NCI-H2107 treated with DMSO at 0.1 percent for 48 hours (cell line): Measurements from ENCODE around the gene NEAT1.

Source experiments
- DNase-seq: peaks from one replicate; lab custom pipeline; 2025; ENCODE audit not compliant: unreplicated experiment; lab: John Stamatoyannopoulos, UW

NEAT1 gene

GRCh38 chr11:65389294-65389980 lies 33.2 kb upstream of the NEAT1 start:
- DNase-seq, result no peak

- DNase-seq, result no peak
These were observed 32.3 kb upstream of the NEAT1 start for GRCh38 chr11:65390099-65390941.

GRCh38 chr11:65390996-65391395 lies 31.6 kb upstream of the NEAT1 start:
- DNase-seq, result no peak

GRCh38 chr11:65392186-65392829 lies 30.3 kb upstream of the NEAT1 start:
- no peak for DNase-seq

GRCh38 chr11:65392899-65393298 lies 29.7 kb upstream of the NEAT1 start:
- DNase-seq, result no peak

GRCh38 chr11:65393513-65394079 lies 29.0 kb upstream of the NEAT1 start:
- no peak for DNase-seq

- no peak for DNase-seq
These were observed 28.5 kb upstream of the NEAT1 start for GRCh38 chr11:65394125-65394536.

- no peak for DNase-seq
These were observed 26.6 kb upstream of the NEAT1 start for GRCh38 chr11:65395961-65396530.

GRCh38 chr11:65396769-65397745 lies 25.5 kb upstream of the NEAT1 start:
- DNase-seq, result no peak

GRCh38 chr11:65398362-65398910 lies 24.2 kb upstream of the NEAT1 start:
- no peak for DNase-seq

- no peak for DNase-seq
These were observed 23.3 kb upstream of the NEAT1 start for GRCh38 chr11:65399249-65399648.

- no peak for DNase-seq
These were observed 22.8 kb upstream of the NEAT1 start for GRCh38 chr11:65399845-65400244.

- DNase-seq, result no peak
These were observed 22.1 kb upstream of the NEAT1 start for GRCh38 chr11:65400307-65401072.

- DNase-seq, result no peak
These were observed 21.4 kb upstream of the NEAT1 start for GRCh38 chr11:65401073-65401802.

GRCh38 chr11:65401803-65402248 lies 20.8 kb upstream of the NEAT1 start:
- no peak for DNase-seq

GRCh38 chr11:65402790-65403189 lies 19.8 kb upstream of the NEAT1 start:
- no peak for DNase-seq

GRCh38 chr11:65403607-65404121 lies 18.9 kb upstream of the NEAT1 start:
- no peak for DNase-seq

GRCh38 chr11:65404210-65404609 lies 18.4 kb upstream of the NEAT1 start:
- peak; percentile 38 for DNase-seq
